HL-60/S4 treated with phorbol 12-myristate 13-acetate at 8.2 ng/mL for 4 days and 3 days (cell line): ENCODE results near the gene PCDHA8.
"Not testable (repeated sequence)": the region's sequence is repeated elsewhere in the genome, so short reads cannot be mapped to it uniquely, and the experiment has no call there.

ENCODE experiments used
- in situ Hi-C: fragments of 300-500 bp; cut with MboI; formaldehyde crosslinking; loops from 2 replicates; pipeline ENCODE4 v1.15.0; 2022; ENCODE audit warnings: low sequenced_read_pairs

The PCDHA8 gene

DNA sequence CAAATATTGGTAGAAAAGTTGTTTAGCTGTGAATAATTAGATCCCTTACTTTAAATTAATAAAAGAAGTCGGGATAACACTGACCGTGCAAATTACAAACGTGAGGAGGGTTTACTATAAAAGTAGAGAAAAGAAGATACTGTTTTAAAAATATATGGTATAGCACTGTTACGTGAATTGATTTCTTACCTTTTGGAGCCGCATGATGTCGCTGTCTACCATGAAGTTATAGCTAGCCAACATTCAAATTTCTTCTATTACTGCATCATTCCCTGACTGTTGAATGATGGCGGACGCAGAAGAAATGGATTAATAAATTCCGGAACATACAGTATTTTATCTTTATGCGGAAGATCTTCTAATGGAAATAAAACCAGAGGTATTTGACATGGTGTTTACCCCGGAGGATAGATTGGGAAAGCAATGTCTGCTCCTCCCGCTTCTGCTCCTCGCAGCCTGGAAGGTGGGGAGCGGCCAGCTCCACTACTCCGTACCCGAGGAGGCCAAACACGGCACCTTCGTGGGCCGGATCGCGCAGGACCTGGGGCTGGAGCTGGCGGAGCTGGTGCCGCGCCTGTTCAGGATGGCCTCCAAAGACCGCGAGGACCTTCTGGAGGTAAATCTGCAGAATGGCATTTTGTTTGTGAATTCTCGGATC, 13.2 kb upstream of the PCDHA8 start, which contains the start of gene PCDHA6:
TSS of gene PCDHA6 (plus strand) at position 257 of the 658 bp plus-strand sequence. CDS start at position 389, 132 bp downstream.
- in situ Hi-C loops, result no loop called here

DNA sequence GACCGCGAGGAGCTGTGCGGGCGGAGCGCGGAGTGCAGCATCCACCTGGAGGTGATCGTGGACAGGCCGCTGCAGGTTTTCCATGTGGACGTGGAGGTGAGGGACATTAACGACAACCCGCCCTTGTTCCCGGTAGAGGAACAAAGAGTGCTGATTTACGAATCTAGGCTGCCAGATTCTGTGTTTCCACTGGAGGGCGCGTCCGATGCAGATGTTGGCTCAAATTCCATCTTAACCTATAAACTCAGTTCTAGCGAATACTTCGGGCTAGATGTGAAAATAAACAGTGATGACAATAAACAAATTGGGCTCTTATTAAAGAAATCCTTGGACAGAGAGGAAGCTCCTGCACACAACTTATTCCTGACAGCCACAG, 12.6 kb upstream of the PCDHA8 start:
- in situ Hi-C loops, result no loop called here

DNA sequence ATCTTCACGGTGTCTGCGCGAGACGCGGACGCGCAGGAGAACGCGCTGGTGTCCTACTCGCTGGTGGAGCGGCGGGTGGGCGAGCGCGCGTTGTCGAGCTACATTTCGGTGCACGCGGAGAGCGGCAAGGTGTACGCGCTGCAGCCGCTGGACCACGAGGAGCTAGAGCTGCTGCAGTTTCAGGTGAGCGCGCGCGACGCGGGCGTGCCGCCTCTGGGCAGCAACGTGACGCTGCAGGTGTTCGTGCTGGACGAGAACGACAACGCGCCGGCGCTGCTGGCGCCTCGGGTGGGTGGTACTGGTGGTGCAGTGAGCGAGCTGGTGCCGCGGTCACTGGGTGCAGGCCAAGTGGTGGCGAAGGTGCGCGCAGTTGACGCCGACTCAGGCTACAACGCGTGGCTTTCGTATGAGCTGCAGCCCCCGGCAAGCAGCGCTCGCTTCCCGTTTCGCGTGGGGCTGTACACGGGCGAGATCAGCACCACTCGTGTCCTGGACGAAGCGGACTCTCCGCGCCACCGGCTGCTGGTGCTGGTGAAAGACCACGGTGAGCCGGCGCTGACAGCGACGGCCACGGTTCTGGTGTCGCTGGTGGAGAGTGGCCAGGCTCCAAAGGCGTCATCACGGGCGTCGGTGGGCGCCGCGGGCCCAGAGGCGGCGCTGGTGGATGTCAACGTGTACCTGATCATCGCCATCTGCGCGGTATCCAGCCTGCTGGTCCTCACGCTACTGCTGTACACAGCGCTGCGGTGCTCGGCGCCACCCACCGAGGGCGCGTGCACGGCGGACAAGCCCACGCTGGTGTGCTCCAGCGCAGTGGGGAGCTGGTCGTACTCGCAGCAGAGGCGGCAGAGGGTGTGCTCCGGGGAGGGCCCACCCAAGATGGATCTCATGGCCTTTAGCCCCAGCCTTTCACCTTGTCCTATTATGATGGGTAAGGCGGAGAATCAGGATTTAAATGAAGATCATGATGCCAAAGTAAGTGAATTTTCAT, 11.2 kb upstream of the PCDHA8 start:
- in situ Hi-C loops, result not testable (repeated sequence)

GRCh38 chr5:140833993-140834392, 7.0 kb upstream of the PCDHA8 start, which contains the start of gene PCDHA7:
Gene PCDHA7 (plus strand): TSS chr5:140834269. CDS start chr5:140834384, 115 bp downstream.
- in situ Hi-C loops, result no loop called here

GRCh38 chr5:140834439-140835008, 6.5 kb upstream of the PCDHA8 start:
- in situ Hi-C loops, result not testable (repeated sequence)

- in situ Hi-C loops, result no loop called here
Measured at GRCh38 chr5:140835622-140836510, 5.1 kb upstream of the PCDHA8 start.

DNA sequence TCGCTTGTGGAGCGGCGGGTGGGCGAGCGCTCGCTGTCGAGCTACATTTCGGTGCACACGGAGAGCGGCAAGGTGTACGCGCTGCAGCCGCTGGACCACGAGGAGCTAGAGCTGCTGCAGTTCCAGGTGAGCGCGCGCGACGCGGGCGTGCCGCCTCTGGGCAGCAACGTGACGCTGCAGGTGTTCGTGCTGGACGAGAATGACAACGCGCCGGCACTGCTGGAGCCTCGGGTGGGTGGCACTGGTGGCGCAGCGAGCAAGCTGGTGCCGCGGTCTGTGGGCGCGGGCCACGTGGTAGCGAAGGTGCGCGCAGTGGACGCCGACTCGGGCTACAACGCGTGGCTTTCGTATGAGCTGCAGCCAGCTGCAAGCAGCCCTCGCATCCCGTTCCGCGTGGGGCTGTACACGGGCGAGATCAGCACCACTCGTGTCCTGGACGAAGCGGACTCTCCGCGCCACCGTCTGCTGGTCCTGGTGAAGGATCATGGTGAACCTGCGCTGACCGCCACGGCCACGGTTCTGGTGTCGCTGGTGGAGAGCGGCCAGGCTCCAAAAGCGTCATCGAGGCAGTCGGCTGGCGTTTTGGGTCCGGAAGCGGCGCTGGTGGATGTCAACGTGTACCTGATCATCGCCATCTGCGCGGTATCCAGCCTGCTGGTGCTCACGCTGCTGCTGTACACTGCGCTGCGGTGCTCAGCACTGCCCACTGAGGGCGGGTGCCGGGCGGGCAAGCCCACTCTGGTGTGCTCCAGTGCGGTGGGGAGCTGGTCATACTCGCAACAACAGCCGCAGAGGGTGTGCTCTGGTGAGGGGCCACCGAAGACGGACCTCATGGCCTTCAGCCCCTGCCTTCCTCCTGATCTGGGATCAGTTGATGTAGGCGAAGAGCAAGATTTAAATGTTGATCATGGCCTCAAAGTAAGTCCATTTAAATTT, 2.1 kb downstream of the PCDHA8 start:
- in situ Hi-C loops, result no loop called here

DNA sequence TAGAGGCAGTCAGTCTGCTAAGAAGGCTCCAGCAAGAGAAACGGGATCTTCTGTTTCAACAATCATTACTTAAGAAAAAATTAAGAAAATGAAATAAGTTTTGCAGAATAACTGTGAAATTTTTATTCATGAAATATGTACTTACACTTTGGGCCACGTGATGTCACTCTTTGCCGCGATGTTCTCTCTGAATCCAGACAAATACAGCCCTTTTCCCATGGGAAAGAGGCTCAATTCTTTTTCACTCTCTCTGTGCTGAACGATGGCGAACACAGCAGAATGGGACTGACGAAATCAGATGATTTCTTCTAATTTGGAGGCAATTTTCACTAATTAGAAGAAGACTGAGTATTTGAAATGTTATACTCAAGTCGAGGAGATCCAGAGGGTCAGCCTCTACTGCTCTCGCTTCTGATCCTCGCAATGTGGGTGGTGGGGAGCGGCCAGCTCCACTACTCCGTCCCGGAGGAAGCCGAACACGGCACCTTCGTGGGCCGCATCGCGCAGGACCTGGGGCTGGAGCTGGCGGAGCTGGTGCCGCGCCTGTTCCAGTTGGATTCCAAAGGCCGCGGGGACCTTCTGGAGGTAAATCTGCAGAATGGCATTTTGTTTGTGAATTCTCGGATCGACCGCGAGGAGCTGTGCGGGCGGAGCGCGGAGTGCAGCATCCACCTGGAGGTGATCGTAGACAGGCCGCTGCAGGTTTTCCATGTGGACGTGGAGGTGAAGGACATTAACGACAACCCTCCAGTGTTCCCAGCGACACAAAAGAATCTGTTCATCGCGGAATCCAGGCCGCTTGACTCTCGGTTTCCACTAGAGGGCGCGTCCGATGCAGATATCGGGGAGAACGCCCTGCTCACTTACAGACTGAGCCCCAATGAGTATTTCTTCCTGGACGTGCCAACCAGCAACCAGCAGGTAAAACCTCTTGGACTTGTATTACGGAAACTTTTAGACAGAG, 7.4 kb downstream of the PCDHA8 start, which contains the start of gene PCDHA9:
TSS of gene PCDHA9 (plus strand) at position 244 of the 964 bp plus-strand sequence. CDS start at position 358, 114 bp downstream.
- in situ Hi-C loops, result not testable (repeated sequence)

DNA sequence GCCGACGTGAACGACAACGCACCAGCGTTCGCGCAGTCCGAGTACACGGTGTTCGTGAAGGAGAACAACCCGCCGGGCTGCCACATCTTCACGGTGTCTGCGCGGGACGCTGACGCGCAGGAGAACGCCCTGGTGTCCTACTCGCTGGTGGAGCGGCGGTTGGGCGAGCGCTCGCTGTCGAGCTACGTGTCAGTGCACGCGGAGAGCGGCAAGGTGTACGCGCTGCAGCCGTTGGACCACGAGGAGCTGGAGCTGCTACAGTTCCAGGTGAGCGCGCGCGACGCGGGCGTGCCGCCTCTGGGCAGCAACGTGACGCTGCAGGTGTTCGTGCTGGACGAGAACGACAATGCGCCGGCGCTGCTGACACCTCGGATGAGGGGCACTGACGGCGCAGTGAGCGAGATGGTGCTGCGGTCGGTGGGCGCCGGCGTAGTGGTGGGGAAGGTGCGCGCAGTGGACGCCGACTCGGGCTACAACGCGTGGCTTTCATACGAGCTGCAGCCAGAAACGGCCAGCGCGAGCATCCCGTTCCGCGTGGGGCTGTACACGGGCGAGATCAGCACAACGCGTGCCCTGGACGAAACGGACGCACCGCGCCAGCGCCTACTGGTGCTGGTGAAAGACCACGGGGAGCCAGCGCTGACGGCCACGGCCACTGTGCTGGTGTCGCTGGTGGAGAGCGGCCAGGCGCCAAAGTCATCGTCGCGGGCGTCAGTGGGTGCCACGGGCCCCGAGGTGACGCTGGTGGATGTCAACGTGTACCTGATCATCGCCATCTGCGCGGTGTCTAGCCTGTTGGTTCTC, 9.0 kb downstream of the PCDHA8 start:
- in situ Hi-C loops, result not testable (repeated sequence)

GRCh38 chr5:140855772-140856674, 15.0 kb downstream of the PCDHA8 start, which contains the start of gene PCDHA10:
Gene PCDHA10 (plus strand): TSS chr5:140855897. CDS start chr5:140856049, 152 bp downstream.
- in situ Hi-C loops, result no loop called here

DNA sequence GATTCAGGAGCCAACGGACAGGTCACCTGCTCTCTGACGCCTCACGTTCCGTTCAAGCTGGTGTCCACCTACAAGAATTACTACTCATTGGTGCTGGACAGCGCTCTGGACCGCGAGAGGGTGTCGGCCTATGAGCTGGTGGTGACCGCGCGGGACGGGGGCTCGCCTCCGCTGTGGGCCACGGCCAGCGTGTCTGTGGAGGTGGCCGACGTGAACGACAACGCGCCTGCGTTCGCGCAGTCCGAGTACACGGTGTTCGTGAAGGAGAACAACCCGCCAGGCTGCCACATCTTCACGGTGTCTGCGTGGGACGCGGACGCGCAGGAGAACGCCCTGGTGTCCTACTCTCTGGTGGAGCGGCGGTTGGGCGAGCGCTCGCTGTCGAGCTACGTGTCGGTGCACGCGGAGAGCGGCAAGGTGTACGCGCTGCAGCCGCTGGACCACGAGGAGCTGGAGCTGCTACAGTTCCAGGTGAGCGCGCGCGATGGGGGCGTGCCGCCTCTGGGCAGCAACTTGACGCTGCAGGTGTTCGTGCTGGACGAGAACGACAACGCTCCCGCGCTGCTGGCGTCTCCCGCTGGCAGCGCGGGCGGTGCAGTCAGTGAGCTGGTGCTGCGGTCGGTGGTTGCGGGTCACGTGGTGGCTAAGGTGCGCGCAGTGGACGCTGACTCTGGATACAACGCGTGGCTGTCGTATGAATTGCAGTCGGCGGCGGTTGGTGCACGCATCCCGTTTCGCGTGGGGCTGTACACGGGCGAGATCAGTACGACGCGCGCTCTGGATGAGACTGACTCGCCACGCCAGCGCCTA, 16.4 kb downstream of the PCDHA8 start:
- in situ Hi-C loops, result no loop called here

DNA sequence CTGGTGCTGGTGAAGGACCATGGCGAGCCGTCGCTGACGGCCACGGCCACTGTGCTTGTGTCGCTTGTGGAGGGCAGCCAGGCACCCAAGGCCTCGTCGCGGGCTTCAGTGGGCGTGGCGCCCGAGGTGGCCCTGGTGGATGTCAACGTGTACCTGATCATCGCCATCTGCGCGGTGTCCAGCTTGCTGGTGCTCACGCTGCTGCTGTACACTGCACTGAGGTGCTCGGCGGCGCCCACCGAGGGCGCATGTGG, 16.9 kb downstream of the PCDHA8 start:
- in situ Hi-C loops, result no loop called here

GRCh38 chr5:140862441-140863295, 21.7 kb downstream of the PCDHA8 start:
- in situ Hi-C loops, result no loop called here

DNA sequence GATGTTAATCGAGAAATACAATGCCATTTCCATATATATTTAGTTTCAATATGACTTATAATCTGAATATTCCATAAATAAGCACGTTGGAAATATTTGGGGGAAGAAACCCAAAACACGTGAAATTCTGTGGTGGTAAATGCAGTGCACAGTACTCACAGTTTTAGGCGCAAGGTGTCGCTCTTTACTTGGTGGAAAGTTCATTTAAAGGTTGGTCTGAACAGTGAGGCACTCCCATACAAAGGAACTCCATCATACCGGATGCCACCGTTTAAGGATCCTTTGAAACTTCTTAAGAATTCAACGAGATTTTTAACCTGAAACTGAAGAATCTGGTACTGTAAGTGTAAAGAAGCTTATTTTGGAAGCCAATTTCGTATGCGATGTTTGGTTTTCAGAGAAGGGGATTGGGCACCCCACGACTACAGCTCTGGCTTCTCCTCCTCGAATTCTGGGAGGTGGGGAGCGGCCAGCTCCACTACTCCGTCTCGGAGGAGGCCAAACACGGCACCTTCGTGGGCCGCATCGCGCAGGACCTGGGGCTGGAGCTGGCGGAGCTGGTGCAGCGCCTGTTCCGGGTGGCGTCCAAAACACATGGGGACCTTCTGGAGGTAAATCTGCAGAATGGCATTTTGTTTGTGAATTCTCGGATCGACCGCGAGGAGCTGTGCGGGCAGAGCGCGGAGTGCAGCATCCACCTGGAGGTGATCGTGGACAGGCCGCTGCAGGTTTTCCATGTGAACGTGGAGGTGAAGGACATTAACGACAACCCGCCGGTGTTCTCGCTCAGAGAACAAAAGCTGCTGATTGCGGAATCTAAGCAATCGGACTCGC, 28.0 kb downstream of the PCDHA8 start, which contains the start of gene PCDHA11:
TSS of gene PCDHA11 (plus strand) at position 237 of the 834 bp plus-strand sequence. CDS start at position 384, 147 bp downstream.
- in situ Hi-C loops, result no loop called here
